ENCODE results near the gene ABCA12.
"Not testable (repeated sequence)": the region's sequence is repeated elsewhere in the genome, so short reads cannot be mapped to it uniquely, and the experiment has no call there.

The ABCA12 gene

DNA sequence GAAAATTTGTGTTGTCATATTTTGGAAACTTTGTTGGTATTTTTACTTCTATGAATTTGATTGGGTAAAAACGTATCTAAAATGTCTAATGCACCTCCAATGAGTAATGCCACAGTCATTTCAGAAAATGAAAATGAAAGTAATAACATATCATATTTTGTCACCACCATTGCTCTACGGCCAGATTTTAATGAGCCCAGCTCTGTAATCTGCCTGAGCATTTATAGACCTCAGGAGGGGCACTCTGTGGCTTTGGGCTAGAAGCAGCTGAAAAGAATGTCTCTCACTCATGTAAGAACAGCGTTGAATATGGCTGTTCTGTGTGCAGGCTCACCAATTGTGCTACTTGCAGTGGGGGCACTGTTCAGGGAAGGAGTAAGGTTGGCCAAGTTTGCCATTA, 32.7 kb upstream of the ABCA12 start:
- H3K4me1 ChIP-seq = peaks cover 3% of the 10 kb centered on the region
- H3K4me2 ChIP-seq (ENCODE audit: low read length) = no peak overlapping the region
- H3K27ac ChIP-seq = no peak overlapping the region
- H3K9ac ChIP-seq = no peak overlapping the region
- no peak overlapping the region for H3K4me3 ChIP-seq (ENCODE audit: low read depth, low read length)
- no peaks in the 10 kb centered on the region for H3K9me3 ChIP-seq (ENCODE audit: control insufficient read depth, low read length)
- TF ChIP-seq, protein P1, sequence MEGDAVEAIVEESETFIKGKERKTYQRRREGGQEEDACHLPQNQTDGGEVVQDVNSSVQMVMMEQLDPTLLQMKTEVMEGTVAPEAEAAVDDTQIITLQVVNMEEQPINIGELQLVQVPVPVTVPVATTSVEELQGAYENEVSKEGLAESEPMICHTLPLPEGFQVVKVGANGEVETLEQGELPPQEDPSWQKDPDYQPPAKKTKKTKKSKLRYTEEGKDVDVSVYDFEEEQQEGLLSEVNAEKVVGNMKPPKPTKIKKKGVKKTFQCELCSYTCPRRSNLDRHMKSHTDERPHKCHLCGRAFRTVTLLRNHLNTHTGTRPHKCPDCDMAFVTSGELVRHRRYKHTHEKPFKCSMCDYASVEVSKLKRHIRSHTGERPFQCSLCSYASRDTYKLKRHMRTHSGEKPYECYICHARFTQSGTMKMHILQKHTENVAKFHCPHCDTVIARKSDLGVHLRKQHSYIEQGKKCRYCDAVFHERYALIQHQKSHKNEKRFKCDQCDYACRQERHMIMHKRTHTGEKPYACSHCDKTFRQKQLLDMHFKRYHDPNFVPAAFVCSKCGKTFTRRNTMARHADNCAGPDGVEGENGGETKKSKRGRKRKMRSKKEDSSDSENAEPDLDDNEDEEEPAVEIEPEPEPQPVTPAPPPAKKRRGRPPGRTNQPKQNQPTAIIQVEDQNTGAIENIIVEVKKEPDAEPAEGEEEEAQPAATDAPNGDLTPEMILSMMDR (IDR thresholded peaks at IDR 0.05) = no peak
- peak overlapping the region; percentile 61 for H2AFZ ChIP-seq
- H3K36me3 ChIP-seq (ENCODE audit: control insufficient read depth, insufficient read depth, low read length) = no peaks in the 10 kb centered on the region
- H3K79me2 ChIP-seq = no peaks in the 10 kb centered on the region
- no peaks in the 10 kb centered on the region for H3K27me3 ChIP-seq (ENCODE audit: control insufficient read depth, insufficient read depth, low read length)

DNA sequence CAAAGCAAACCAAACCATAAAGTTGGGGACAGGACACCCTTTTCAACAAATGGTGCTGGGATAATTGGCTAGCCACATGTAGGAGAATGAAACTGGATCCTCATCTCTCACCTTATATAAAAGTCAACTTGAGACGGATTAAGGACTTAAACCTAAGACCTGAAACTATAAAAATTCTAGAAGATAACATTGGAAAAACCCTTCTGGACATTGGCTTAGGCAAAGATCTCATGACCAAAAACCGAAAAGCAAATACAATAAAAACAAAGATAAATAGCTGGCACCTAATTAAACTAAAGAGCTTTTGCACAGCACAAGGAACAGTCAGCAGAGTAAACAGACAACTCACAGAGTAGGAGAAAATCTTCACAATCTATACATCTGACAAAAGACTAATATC, 28.1 kb upstream of the ABCA12 start:
- H3K79me2 ChIP-seq; H3K36me3 ChIP-seq (ENCODE audit: control insufficient read depth, insufficient read depth, low read length); H3K4me3 ChIP-seq (ENCODE audit: low read depth, low read length); H3K4me1 ChIP-seq; H3K4me2 ChIP-seq (ENCODE audit: low read length); H3K9me3 ChIP-seq (ENCODE audit: control insufficient read depth, low read length); H3K27ac ChIP-seq; H3K27me3 ChIP-seq (ENCODE audit: control insufficient read depth, insufficient read depth, low read length); H2AFZ ChIP-seq; H3K9ac ChIP-seq: not testable (repeated sequence)

DNA sequence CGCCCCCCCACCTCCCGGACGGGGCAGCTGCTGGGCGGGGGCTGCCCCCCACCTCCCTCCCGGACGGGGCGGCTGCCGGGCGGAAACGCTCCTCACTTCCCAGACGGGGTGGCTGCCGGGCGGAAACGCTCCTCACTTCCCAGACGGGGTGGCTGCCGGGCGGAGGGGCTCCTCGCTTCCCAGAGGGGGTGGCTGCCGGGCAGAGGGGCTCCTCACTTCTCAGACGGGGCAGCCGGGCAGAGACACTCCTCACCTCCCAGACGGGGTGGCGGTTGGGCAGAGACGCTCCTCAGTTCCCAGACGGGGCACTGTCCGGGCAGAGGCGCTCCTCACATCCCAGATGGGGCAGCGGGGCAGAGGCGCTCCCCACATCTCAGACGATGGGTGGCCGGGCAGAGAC, 24.9 kb upstream of the ABCA12 start:
- not testable (repeated sequence) for H3K4me2 ChIP-seq (ENCODE audit: low read length)

DNA sequence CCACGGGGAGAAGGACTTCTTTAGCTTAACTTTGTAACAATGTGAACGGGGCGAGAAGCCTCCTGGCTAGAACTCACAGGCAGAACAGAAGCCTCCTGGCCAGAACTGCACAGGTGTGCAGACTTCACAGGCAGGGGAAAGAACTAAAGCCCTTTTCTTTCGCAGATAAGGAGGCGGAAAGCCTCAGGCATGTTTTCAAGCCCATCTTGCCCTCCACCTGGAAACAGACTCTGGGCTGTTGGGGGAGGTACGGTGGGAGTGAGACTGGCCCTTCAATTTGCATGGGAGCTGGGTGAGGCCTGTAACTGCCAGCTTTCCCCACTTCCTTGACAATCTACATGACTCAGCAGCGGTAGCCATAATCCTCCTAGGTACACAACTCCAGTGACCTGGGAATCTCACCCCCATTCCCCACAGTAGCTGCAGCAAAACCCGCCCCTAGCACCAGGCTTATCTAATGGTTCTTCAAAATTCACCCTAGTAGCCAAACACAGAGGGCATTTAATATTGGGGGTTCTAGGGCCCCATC, 22.9 kb upstream of the ABCA12 start:
- H3K9ac ChIP-seq = no peak overlapping the region
- no peak overlapping the region for H2AFZ ChIP-seq
- no peaks in the 10 kb centered on the region for H3K4me1 ChIP-seq
- no peaks in the 10 kb centered on the region for H3K79me2 ChIP-seq
- no peaks in the 10 kb centered on the region for H3K9me3 ChIP-seq (ENCODE audit: control insufficient read depth, low read length)
- TF ChIP-seq, protein P1 (IDR thresholded peaks at IDR 0.05) = no peak
- no peaks in the 10 kb centered on the region for H3K27me3 ChIP-seq (ENCODE audit: control insufficient read depth, insufficient read depth, low read length)
- H3K4me3 ChIP-seq (ENCODE audit: low read depth, low read length) = no peak overlapping the region
- H3K36me3 ChIP-seq (ENCODE audit: control insufficient read depth, insufficient read depth, low read length) = no peaks in the 10 kb centered on the region
- no peak overlapping the region for H3K4me2 ChIP-seq (ENCODE audit: low read length)
- no peak overlapping the region for H3K27ac ChIP-seq

More for the DNA sequence above, 24.9 kb upstream of the ABCA12 start:
- not testable (repeated sequence) for H3K79me2 ChIP-seq; H3K36me3 ChIP-seq (ENCODE audit: control insufficient read depth, insufficient read depth, low read length); H3K27ac ChIP-seq; H3K4me3 ChIP-seq (ENCODE audit: low read depth, low read length); H3K4me1 ChIP-seq; H3K27me3 ChIP-seq (ENCODE audit: control insufficient read depth, insufficient read depth, low read length); H3K9me3 ChIP-seq (ENCODE audit: control insufficient read depth, low read length); H3K9ac ChIP-seq; H2AFZ ChIP-seq

DNA sequence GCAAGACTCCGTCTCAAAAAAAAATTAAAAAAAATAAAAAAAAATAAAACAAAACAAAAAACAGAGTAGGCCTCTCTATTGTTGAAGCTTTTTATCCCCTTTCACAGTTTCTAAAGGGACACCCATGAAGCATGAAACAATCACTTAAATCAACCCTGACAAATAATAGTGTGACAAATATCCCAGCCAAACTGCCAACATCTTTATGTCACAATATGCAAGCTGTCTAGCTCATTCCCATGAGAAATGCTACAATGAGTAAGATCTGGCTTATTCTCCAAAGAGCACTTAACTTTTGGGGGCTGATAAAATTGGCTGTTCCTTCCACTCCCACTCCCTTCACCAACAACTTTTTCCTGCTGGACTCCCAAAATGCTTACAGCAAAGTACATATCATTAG, 21.7 kb upstream of the ABCA12 start:
- no peak overlapping the region for H3K4me3 ChIP-seq (ENCODE audit: low read depth, low read length)
- no peaks in the 10 kb centered on the region for H3K36me3 ChIP-seq (ENCODE audit: control insufficient read depth, insufficient read depth, low read length)

More for the DNA sequence above, 21.7 kb upstream of the ABCA12 start:
- Histone ChIP-seq H3K4me2 (ENCODE audit: low read length) (no peak overlapping the region), H3K9me3 (ENCODE audit: control insufficient read depth, low read length) (no peaks in the 10 kb centered on the region), H3K27me3 (ENCODE audit: control insufficient read depth, insufficient read depth, low read length) (no peaks in the 10 kb centered on the region), H3K79me2 (no peaks in the 10 kb centered on the region), H3K4me1 (no peaks in the 10 kb centered on the region), H3K27ac (no peak overlapping the region), H2AFZ (no peak overlapping the region), H3K9ac (no peak overlapping the region)
- TF ChIP-seq, protein P1 (IDR thresholded peaks at IDR 0.05) = no peak

Data from parathyroid adenoma (tissue), 2 donors.